HG02870 (cell line): ENCODE data around the gene RYR1.

Experiments
- ATAC-seq: cut with Tn5 transposase; IDR thresholded peaks from one replicate; pipeline ENCODE4 v1.9.1; 2021; ENCODE audit warnings: mild to moderate bottlenecking, moderate library complexity; ENCODE audit not compliant: unreplicated experiment

RYR1 gene

DNA sequence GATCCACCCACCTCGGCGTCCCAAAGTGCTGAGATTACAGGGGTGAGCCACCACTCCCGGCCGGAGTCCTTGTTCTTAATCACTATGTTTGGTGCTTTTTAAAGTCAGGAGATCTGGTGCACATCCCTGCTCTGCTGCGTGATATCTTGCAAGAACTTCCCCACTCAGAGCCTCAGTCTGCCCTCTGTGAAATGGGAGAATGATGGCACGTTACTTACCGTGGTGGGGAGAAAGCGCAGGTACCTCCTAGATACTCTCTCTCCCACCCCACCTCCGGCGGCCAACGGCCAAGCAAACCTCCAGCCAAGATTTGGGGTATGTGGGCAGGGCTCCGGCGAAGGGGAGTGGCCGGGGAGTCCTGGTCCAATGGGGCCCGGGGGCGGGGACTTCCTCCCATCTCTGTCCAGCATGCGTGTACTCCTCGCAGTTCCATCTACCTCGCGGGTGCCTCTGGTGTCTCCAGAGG lies at the start of gene RYR1:
TSS of gene RYR1 (plus strand) at position 424 of the 466 bp plus-strand sequence. CDS start 139 bp downstream, outside the sequence.
- no peak for ATAC-seq

DNA sequence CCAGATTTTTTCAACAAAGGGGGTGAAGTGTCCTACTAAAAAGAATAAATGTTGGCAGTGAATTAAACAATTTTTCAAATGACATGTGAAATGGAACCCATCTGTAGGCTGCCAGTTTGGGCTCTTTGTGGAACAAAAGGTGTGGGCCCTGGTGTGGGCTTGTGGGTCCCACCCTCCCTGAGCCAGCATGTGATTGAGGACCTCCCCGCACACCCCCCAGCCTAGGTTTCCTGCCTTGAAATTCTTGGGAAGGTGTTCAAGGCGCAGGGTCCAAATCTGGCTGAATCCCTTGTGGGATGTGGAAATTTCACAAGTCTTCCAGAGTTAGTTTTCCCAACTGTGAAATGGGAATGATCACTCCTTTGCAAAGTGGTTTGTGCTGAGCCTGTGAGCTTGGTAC lies 49.7 kb upstream of the RYR1 start:
- no peak for ATAC-seq

DNA sequence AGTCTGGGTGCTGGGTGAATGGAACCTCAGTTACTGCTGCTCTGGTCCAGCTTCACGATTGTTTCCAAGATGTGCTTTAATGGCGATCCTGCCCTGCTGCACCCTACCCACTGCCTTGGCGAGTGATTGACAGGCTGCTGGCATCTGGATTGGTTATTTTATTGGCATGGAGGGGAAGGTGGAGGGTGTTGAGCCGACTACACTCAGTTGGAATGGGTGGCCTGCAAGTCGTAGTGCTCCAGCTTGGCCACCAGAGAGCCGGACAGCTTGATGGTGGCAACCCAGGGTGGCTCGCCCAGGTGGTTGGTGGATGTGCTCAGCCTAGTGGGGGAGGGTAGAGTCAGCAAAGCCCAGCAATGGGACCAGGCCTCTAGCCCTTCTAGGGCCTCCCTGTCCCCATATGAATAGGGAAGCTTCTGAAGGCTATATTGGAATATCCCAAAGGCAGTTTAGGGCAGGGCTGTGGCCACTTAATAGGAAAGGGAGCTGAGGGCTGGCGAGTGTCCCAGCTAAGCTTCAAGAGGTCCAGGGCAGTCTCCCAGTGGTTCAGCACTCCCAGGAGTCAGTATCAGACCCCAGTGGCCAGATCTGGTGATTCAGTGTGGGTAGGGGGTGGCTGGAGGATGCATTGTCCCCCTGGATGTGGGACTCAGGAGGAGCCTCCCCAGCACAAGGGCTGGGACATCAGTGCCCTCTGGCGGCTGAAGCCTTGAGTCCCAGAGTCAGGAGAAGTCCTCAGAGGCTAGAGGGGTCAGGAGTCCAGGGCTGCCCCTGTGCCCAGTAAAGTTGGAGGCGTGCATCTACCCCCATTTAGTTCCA lies 49.1 kb upstream of the RYR1 start:
- no peak for ATAC-seq

DNA sequence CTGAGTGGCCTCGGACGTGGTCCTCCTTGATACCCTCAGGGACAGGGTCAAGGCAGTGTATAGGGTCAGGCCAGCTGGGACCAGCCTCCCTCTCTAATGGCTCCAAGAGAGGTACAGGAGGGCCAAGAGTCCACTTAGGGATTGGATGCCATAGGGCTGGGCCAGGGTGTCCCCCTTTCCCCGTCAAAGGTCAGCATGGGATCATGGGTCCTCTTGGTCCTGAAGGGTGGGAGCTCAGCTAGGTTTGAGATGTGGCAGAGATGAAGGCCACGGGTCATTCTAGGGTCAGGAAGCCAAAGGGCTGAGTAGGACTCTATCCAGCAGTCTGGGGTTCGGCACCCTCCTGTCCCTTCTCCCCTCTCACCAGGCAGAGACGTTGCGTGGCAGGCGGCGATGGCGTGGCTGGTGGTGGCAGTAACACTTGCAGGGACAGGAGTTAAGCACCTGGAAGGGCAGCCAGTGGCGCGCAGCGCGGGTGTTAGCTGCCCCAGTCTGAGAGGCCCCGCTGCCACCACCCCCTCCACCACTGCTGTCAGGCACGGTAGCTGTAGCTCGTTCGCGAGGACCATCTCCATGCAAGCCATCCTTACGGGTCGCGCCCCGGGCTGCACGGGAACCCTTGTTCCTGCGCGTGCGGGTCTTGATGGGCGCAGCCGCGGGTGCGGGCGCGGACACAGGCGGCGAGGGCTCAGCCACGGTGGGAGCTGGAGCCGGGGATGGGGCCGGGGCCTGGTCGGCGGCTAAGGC lies 48.3 kb upstream of the RYR1 start:
- no peak for ATAC-seq

DNA sequence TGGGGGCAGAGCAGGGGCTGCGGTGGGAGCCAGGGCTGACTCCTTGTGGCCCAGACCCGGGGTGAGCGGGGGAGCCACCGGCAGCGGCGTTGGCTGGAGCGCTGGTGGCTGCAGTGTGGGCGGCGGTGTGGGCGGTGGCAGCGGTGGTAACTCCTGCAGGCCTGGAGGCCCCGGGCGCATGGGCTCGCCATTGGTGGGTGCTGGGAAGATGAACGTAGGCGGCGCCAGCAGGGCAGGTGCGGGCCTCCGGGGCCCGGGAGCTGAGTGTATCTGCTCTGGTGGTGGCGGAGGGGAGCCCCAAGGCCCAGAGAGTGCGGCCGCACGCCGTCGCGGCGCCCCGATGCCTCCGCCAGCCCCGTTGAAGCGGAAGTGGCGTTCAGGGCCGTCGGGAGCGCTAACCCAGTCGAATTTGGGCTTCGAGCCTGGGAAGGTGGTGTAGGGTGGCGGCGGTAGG lies 47.7 kb upstream of the RYR1 start:
- ATAC-seq = no peak

DNA sequence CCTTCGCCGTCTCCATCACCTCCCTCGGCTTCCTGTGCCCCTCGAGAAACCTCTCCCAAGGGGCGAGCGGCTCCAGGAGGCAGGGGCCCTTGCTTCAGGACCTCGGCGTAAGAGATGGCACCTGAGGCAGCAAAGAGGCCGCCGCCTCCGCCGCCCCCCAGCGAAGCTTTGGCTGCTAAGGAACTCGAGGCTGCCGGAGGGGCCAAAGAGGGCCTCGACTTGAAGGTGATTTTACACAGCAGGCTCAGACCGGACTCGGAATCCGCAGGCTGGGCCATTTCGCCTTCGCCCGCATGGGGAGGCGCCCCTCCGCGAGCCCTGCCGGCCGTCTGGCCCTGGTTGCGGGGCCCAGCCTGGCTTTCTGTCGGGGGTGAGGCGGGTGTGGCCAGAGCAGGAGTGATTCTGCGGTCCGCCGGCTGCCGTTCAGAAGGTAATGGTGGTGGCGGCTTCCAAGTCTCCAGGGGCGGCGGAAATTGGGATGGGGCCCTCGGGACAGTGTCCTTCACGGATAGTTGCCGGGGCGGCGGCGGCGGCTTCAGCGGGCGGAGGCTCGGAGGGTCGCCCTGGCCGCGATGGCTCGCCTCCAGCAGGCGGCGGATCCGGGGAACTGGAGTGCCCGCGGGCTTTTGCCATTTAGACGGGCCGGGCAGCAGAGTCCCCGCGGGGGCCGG lies 47.1 kb upstream of the RYR1 start:
- no peak for ATAC-seq

DNA sequence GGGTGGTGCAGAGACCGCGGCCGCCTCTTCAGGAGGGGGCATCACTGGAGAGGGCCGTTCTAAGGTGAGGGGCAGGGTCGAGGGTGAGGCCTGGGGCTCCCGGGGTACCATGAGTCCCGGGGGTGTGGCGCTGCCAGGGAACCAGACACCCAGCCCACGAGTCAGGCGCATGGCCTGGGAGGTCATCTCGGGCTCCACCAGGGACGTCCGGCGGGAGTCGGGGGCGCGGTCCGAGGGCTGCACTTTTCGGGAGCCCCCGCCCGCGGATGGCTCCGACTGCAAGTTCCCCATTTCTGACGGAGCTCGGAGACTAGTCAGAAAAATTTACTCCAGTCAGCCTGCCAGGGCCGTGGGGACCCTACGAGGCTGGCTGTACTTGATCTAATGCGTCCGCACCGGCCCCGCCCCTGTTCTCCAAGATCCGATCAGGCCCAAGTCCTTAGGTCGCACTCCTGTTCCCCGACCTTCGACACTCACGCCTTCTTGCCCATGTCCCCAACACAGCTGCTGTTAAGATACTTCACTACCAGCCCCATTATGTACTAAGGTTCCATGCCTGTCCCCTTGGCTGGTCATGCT lies 46.4 kb upstream of the RYR1 start:
- no peak for ATAC-seq

DNA sequence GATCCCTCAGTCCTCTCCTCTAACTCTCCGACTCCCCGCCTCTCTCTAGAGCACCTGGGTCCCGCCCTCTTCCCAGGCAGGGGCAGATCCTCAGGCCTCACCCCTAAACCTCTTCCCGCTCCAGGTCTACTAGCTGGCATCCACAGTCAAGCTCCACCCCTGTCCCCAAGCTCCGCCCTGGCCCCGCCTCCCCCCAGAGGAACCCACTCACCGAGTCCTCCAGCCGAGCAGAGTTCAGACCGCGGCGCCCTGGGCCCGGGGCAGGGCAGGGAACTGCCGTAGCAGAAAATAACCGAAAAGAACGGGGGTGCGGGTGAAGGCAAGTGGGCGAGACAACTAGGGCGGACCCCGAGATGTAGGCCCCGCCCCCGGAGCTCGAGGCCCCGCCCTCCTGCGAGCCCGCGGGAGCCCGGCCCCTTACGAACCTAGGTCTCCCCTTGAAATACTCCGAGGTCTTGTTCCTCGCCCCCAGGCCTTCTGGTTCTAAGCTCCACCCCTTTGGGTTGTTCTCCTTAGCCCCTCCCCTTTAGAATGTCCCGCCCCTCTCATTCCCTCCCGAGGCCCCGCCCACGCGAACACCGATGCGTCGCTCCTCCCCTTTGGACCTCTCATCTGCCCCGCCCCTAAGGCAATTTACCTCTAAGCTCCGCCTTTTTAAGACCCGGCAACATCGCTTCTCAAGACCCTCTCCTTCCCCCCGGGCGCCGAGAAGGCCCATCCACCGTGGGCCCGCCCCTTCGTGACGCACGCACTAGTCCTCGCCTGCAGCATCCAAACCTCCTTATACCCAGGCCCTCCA lies 45.7 kb upstream of the RYR1 start, which contains the start of gene GGN:
TSS of gene GGN (minus strand) at position 485 of the 799 bp plus-strand sequence. CDS start 773 bp downstream, outside the sequence.
- no peak for ATAC-seq

DNA sequence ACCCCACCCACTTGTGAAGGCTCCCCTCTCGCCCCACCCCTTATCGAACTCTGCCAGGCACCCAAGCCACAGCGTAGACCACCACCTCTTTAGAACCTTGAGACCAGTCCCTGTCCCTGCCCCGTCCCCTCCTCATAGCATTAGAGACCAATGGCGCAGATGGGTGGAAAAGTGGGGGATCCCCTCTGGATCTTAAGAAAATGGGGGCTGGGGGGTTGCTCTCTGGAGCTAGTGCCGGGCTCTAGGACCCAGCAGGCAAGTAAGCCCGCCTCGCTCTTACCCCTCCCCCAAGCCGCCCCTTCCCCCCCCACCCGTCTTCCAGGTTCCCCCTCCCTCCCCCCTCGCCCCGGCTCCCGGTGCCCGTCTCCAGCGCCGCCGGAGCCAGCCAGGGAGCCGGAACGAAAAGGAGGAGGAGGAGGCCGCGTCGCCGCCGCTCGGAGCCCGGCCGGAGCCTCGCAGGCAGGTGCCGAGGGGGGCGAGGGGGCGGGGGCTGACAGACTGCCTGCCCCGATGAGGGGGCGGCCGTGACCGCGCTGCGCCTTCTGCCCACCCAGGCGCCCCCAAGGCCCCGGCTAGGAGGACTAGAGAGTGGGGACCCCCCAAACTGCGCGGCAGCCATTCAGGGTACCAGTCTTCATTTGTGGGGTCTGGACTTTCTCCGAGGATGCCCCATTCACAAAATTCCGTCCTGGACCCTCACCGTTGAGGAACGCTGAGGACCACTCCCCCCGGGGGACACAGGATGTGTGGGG lies 45.0 kb upstream of the RYR1 start, which contains the start of gene SPRED3:
TSS of gene SPRED3 (plus strand) at position 349 of the 752 bp plus-strand sequence. CDS start 1,606 bp downstream, outside the sequence.
- no peak for ATAC-seq

DNA sequence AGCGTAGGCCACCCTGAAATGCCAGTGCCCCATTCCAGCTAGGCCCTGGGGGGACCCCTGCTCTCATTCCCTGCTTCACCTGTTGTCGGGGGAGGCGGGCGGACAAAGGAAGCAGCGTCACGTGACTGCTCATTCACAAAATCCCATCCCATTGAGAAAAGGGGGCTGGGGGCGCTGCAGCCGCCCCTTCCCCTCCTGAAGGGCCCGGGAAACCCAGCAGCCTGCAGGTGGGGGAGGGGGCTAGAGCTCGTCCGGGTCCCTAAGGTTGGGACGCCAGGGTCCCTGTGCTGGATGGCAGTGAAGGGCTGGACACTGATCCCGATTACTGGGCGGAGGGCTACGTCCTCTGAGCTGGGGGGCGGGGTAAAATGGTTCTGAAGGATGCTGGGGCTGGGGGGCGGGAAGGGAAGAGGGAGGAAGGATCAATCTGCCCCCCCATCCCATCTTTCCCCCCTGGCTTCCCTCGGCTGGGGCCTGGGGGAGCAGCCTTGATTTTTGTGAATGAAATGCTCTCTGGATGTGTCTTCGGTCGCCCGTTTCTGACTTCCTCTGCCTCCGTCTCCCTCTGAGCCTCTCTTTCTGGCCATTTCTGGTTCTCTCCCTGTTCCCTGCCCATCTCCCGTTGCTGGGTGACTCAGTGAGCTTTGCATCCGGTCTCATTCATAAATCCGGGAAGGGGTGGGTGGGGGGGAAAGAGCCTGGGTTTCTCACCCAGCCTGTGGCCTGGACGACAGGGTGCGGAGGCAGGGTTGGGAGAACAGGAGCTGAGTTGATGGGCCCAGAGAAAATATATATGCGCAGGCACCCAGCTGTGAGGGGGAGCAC lies 44.2 kb upstream of the RYR1 start:
- ATAC-seq = no peak

DNA sequence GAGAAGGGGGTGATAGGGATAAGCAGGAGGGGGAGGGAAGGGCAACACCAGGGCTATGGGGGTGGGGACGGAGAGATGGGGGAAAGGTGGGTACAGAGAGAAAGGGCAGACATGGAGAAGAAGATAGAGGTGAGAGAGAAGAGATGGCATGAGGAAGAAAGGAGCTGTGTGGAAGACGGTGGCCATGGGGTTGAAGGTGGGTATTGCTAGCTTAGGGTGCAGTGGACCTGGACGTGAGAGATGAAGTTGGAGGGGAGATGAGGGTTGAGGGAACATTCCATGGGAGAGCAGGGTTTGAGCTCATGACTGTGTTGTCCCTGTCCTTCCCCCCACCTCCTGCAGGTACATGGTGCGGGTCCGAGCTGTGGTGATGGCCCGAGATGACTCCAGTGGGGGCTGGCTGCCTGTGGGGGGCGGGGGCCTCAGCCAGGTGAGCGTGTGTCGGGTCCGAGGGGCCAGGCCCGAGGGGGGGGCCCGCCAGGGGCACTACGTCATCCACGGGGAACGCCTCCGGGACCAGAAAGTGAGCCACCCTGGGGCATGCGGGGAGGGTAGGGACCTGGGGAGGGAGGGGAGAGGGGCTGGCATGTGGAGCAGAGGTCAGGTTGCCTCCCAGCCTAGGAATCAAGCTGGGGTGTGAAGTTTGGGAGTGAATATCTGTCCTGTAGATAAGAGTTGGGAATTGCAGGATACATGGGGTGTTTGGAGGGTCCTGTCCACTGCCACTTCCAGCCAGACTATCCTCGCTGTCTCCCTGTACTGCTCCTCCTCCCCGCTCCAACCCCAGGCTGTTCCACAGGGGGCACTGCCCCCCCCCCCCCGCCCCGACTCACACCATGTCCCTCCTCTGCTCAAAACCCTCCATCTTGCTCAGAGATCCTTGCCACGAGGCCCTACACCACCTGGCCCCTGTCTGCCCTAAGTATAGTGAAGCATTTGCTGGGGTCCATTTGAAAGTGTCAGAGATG lies 43.2 kb upstream of the RYR1 start:
- ATAC-seq = no peak

DNA sequence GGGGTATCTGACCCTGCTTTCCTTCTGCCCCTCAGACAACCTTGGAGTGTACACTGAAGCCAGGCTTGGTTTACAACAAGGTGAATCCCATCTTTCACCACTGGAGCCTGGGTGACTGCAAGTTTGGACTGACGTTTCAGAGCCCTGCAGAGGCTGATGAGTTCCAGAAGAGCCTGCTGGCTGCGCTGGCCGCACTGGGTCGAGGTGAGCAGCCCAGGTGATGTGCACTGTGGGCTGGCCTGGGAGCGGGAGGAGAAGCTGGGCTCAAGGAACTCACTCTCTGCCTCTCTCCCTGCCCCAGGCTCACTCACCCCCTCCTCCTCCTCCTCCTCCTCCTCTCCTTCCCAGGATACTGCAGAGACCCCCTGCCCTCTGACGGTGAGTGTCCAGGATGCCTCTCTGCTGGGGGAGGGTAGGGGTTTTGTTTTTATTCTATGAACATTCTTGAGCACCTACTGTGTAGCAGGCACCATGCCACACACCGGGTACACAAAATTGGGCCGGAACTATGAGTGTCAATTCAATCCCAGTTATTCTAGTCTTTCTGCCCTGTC lies 41.5 kb upstream of the RYR1 start:
- ATAC-seq = no peak

DNA sequence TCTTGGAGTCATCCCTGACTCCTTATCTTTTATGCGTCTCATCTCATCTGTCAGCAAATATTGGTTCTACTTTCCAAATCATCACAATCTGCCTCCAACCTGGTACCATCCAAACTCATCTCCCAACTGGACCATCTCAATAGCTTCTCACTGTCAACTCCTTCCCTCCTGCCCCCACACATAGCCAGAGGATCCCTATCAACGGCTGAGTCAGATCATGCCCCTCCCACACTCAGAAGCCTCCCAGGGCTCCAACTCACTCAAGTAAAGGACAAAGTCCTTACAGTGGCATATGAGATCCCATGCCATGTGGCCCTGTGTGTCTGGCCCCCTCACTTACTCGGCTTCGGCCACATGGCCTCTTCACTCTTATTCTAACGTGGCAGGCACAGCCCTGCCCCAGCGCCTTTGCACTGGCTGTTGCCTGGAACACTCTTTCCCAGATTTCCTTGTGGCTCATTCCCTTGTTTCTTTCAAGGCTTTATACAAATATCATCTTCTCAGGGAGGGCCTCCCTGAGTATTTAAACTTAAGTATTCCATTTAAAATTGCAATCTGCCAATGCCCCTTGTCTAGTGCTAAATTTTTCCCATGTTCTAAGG lies 40.7 kb upstream of the RYR1 start:
- no peak for ATAC-seq

DNA sequence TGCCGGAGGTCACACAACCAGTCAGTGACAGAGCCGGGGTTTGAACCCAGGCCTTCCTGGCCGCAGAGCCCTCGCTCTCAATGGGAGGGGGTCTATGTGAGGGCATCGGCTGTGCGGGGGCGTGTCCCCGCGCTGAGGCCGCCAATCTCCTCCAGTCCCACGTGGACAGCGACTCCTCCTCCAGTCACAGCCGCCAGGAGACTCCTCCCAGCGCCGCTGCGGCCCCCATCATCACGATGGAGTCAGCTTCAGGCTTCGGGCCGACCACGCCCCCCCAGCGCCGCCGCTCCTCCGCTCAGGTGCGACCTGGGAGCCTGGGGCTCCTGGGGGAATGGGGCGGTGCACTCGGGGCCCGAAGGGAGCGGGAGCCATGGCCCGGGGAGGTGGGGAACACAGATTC lies 39.0 kb upstream of the RYR1 start:
- ATAC-seq = no peak

DNA sequence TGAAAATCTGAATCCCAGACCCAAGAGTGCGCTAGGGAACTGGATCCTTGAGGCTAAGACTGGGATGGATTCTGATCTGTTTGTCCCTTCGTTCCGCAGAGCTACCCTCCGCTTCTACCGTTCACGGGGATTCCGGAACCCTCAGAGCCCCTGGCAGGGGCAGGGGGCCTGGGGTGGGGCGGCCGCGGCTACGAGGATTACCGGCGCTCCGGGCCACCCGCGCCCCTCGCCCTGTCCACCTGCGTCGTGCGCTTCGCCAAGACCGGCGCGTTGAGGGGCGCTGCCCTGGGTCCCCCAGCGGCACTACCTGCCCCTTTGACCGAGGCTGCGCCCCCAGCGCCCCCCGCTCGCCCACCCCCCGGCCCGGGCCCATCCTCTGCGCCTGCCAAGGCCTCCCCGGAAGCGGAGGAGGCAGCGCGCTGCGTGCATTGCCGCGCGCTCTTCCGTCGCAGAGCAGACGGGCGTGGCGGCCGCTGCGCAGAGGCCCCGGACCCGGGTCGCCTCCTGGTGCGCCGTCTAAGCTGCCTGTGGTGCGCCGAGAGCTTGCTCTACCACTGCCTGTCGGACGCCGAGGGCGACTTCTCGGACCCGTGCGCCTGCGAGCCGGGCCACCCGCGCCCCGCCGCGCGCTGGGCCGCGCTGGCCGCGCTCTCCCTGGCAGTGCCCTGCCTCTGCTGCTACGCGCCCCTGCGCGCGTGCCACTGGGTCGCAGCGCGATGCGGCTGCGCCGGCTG lies 37.9 kb upstream of the RYR1 start:
- no peak for ATAC-seq

DNA sequence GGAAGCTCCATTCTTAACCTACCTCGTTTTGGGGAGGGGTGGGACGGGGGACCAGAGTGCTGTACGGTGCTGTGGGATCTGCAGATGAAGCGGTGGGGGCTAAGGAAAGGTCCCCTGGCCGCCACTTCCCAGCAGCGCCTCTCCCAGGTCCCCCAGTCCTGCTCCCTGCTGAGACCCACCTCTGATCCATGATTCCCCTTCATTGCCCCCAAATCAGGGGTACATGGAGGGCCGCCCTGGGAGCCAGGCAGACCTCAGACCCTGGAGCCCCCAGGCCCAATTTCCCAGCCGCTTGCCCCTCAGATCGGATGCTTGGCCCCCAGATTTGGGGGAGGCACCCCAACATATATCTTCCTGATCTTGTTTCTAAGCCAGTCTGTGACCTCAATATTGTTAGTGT lies 34.4 kb upstream of the RYR1 start:
- no peak for ATAC-seq
